ENCODE results near the gene ZC3H10. TPM values are rescaled to one million over a fixed set of nuclear protein-coding genes. Genes with fewer than 3 reads are reported as not detected.

Gene ZC3H10
- polyA plus RNA-seq, 4 donors = 1.1 to 4.0 (median 2.1) TPM

Other genes starting within 250 kb of the ZC3H10 start
- gene PYM1, start 190.4 kb upstream of the ZC3H10 start, polyA plus RNA-seq = 10 to 100 TPM; 35.5 to 85.7 (median 61.4) TPM
- 100 to 1,000 TPM in 2 of 4 donors, 10 to 100 TPM in 2; 14.4 to 386 (median 180) TPM for gene DGKA, start 187.1 kb upstream of the ZC3H10 start, polyA plus RNA-seq
- 1 to 10 TPM; 1.8 to 6.3 (median 2.7) TPM for gene PMEL, start 152.2 kb upstream of the ZC3H10 start, polyA plus RNA-seq
- 10 to 100 TPM in 2 of 4 donors, 1 to 10 TPM in 2; 7.6 to 69.3 (median 15.3) TPM for gene CDK2, start 151.4 kb upstream of the ZC3H10 start, polyA plus RNA-seq
- gene RAB5B, start 144.2 kb upstream of the ZC3H10 start, polyA plus RNA-seq = 100 to 1,000 TPM in 1 of 4 donors, 10 to 100 TPM in 3; 45.8 to 119 (median 48.5) TPM
- gene SUOX, start 121.0 kb upstream of the ZC3H10 start, polyA plus RNA-seq = 10 to 100 TPM in 3 of 4 donors, 1 to 10 TPM in 1; 7.3 to 51.2 (median 13.6) TPM
- 10 to 100 TPM in 1 of 4 donors, 1 to 10 TPM in 3; 1.1 to 16.1 (median 1.6) TPM for gene IKZF4, start 97.2 kb upstream of the ZC3H10 start, polyA plus RNA-seq
- 1,000 to 10,000 TPM in 3 of 4 donors, 100 to 1,000 TPM in 1; 253 to 1,993 (median 1,176) TPM for gene RPS26, start 76.3 kb upstream of the ZC3H10 start, polyA plus RNA-seq
- gene ERBB3, start 38.1 kb upstream of the ZC3H10 start, polyA plus RNA-seq = 100 to 1,000 TPM in 2 of 4 donors, 10 to 100 TPM in 2; 53.0 to 436 (median 106) TPM
- gene PA2G4, start 13.7 kb upstream of the ZC3H10 start, polyA plus RNA-seq = 100 to 1,000 TPM in 2 of 4 donors, 10 to 100 TPM in 2; 63.7 to 156 (median 93.2) TPM
- 1,000 to 10,000 TPM; 3,267 to 7,277 (median 5,942) TPM for gene RPL41, start 1.6 kb upstream of the ZC3H10 start, polyA plus RNA-seq
- 10 to 100 TPM in 2 of 4 donors, 1 to 10 TPM in 2; 2.7 to 51.8 (median 23.7) TPM for gene ESYT1, start 10.0 kb downstream of the ZC3H10 start, polyA plus RNA-seq
- gene MYL6B, start 34.3 kb downstream of the ZC3H10 start, polyA plus RNA-seq = 10 to 100 TPM; 24.8 to 49.7 (median 29.9) TPM
- gene MYL6, start 40.1 kb downstream of the ZC3H10 start, polyA plus RNA-seq = 1,000 to 10,000 TPM; 1,147 to 4,316 (median 2,966) TPM
- gene SMARCC2, start 71.2 kb downstream of the ZC3H10 start, polyA plus RNA-seq = 10 to 100 TPM; 18.6 to 67.5 (median 25.7) TPM
- gene RNF41, start 103.7 kb downstream of the ZC3H10 start, polyA plus RNA-seq = 10 to 100 TPM; 11.4 to 31.2 (median 18.3) TPM
- 10 to 100 TPM; 28.7 to 47.4 (median 34.5) TPM for gene NABP2, start 106.1 kb downstream of the ZC3H10 start, polyA plus RNA-seq
- 100 to 1,000 TPM; 178 to 689 (median 367) TPM for gene SLC39A5, start 111.8 kb downstream of the ZC3H10 start, polyA plus RNA-seq
- 10 to 100 TPM in 2 of 4 donors, 1 to 10 TPM in 2; 5.1 to 23.9 (median 10.3) TPM for gene ANKRD52, start 140.1 kb downstream of the ZC3H10 start, polyA plus RNA-seq
- 10 to 100 TPM in 2 of 4 donors, 1 to 10 TPM in 2; 5.4 to 10.5 (median 8.0) TPM for gene COQ10A, start 148.7 kb downstream of the ZC3H10 start, polyA plus RNA-seq
- gene CS, start 182.1 kb downstream of the ZC3H10 start, polyA plus RNA-seq = 100 to 1,000 TPM in 3 of 4 donors, 10 to 100 TPM in 1; 94.6 to 138 (median 117) TPM
- gene CNPY2, start 197.7 kb downstream of the ZC3H10 start, polyA plus RNA-seq = 100 to 1,000 TPM in 3 of 4 donors, 10 to 100 TPM in 1; 80.0 to 195 (median 134) TPM
- 10 to 100 TPM; 20.8 to 84.2 (median 31.1) TPM for gene PAN2, start 215.7 kb downstream of the ZC3H10 start, polyA plus RNA-seq
- gene IL23A, start 220.6 kb downstream of the ZC3H10 start, polyA plus RNA-seq = under 1 TPM in 2 of 4 donors, not detected in 2; 0.57 to 0.92 TPM
- 100 to 1,000 TPM in 1 of 4 donors, 10 to 100 TPM in 3; 28.9 to 120 (median 42.7) TPM for gene STAT2, start 241.8 kb downstream of the ZC3H10 start, polyA plus RNA-seq
- gene APOF, start 244.6 kb downstream of the ZC3H10 start, polyA plus RNA-seq = under 1 TPM in 1 of 4 donors, not detected in 3; 0.19 TPM

All from small intestine (tissue), 4 donors.